Measurements from ENCODE around the gene FST. TPM values are rescaled to one million over a fixed set of nuclear protein-coding genes. Genes with fewer than 3 reads are reported as not detected.
A peak's percentile ranks its signal among the peaks of the same experiment; 100 is the strongest.

The FST gene
- total and polyA plus RNA-seq, 2 of the 13 experiments (the other 11 are each of a cell fraction or from before 2014, with no cell fraction given) = 38.6 to 136 TPM

GRCh38 chr5:53478411-53479044 is 1.9 kb upstream of the FST start (continued):
- TF ChIP-seq ZBTB43 (CRISPR knock-in tag; conservative IDR thresholded peaks at IDR 0.05) (peak; percentile 7; the same call in 1 of the 2 replicates), ZNF766 (CRISPR knock-in tag; IDR thresholded peaks at IDR 0.05; ENCODE audit: borderline replicate concordance) (no peak), ZNF749 (CRISPR knock-in tag; IDR thresholded peaks at IDR 0.05; ENCODE audit: borderline replicate concordance) (no peak), KAT7 (CRISPR knock-in tag; IDR thresholded peaks at IDR 0.05; ENCODE audit: borderline replicate concordance) (no peak), TCF7L2 (IDR thresholded peaks at IDR 0.05; ENCODE audit: low read depth, low read length) (no peak), ZNF17 (CRISPR knock-in tag; IDR thresholded peaks at IDR 0.05) (no peak), SNAPC2 (CRISPR knock-in tag; IDR thresholded peaks at IDR 0.05) (no peak), ZBTB7B (CRISPR knock-in tag; IDR thresholded peaks at IDR 0.05) (peak; percentile 27; the same call in 1 of the 2 replicates), PHB2 (IDR thresholded peaks at IDR 0.05; ENCODE audit: partially characterized antibody) (no peak), ZMYM3 (CRISPR knock-in tag; IDR thresholded peaks at IDR 0.05) (0 out of 2 replicates have a peak, but pooled peaks have one; percentile 44), GATA4 (IDR thresholded peaks at IDR 0.05; ENCODE audit: borderline replicate concordance, low read depth) (0 out of 2 replicates have a peak, but pooled peaks have one; percentile 9), ZNF101 (CRISPR knock-in tag; IDR thresholded peaks at IDR 0.05; ENCODE audit: borderline replicate concordance, low read depth) (no peak), EEA1 (CRISPR knock-in tag; IDR thresholded peaks at IDR 0.05; ENCODE audit: borderline replicate concordance) (no peak), IRF1 (CRISPR knock-in tag; IDR thresholded peaks at IDR 0.05; ENCODE audit: low read depth) (no peak), GPBP1L1 (CRISPR knock-in tag; IDR thresholded peaks at IDR 0.05) (no peak), PAWR (CRISPR knock-in tag; IDR thresholded peaks at IDR 0.05; ENCODE audit: borderline replicate concordance) (no peak), FOXP4 (CRISPR knock-in tag; IDR thresholded peaks at IDR 0.05) (no peak), ZNF343 (CRISPR knock-in tag; IDR thresholded peaks at IDR 0.05) (no peak), ZNF597 (CRISPR knock-in tag; IDR thresholded peaks at IDR 0.05) (no peak), ZNF724P (CRISPR knock-in tag; IDR thresholded peaks at IDR 0.05; ENCODE audit: borderline replicate concordance) (no peak), ZNF543 (CRISPR knock-in tag; IDR thresholded peaks at IDR 0.05) (no peak), ZSCAN9 (CRISPR knock-in tag; IDR thresholded peaks at IDR 0.05; ENCODE audit: borderline replicate concordance) (no peak)

Measured in HepG2 (cell line).